Endothelial cell of coronary artery (primary cell): ENCODE data around the gene TRIM42. TPM values are rescaled to one million over a fixed set of nuclear protein-coding genes. Genes with fewer than 3 reads are reported as not detected.

Experiments used
- total RNA-seq: library from RNA; depleted of rRNA; stranded (reverse); fragments of >200 nt; gene quantifications from 2 replicates; pipeline ENCODE4 v1.2.3, GENCODE V29; 2014

Gene TRIM42
- total RNA-seq: not detected in 2 replicates

GRCh38 chr3:140677764-140678163 lies at the start of gene TRIM42:
TRIM42 (plus strand) TSS chr3:140678064; CDS start chr3:140678230, 166 bp downstream.

